Ascending aorta (tissue), 2 donors: Measurements from ENCODE around the gene ACOT9. TPM values are rescaled to one million over a fixed set of nuclear protein-coding genes. Genes with fewer than 3 reads are reported as not detected.

Source experiments
- DNase-seq, 2 donors: peaks; one replicate each; pipeline ENCODE4 v3.0.0-alpha.2; 2019; ENCODE audit warnings: low spot score in 2 of 2
- H3K27ac ChIP-seq, 2 donors: fragments of 200-600 bp; sonication (generic); one replicate each; pipeline ENCODE4 v1.5.1; 2016 to 2017; ENCODE audit warnings: mild to moderate bottlenecking in 1 of 2
- H3K27me3 ChIP-seq: fragments of 200-600 bp; sonication (generic); one replicate; pipeline ENCODE4 v1.5.1; 2017
- H3K36me3 ChIP-seq, 2 donors: fragments of 200-600 bp; sonication (generic); one replicate each; pipeline ENCODE4 v1.5.1; 2016
- H3K4me1 ChIP-seq, 2 donors: fragments of 200-600 bp; sonication (generic); one replicate each; pipeline ENCODE4 v1.5.1; 2016 to 2017; ENCODE audit warnings: mild to moderate bottlenecking in 1 of 2
- H3K4me3 ChIP-seq, 2 donors: fragments of 200-600 bp; sonication (generic); one replicate each; pipeline ENCODE4 v1.5.1; 2016 to 2017; ENCODE audit warnings: mild to moderate bottlenecking in 1 of 2
- H3K9me3 ChIP-seq, 2 donors: fragments of 200-600 bp; sonication (generic); one replicate each; pipeline ENCODE4 v1.5.1; 2016
- intact Hi-C: fragments of 100-400 bp; cut with DNase I; formaldehyde crosslinking; loops from one replicate; pipeline ENCODE4 v1.15.1; 2023
- total RNA-seq: library from RNA; depleted of rRNA; stranded (reverse); fragments of >200 nt; gene quantifications from one replicate; pipeline ENCODE4 v1.1.0, GENCODE V29; 2016
- TF ChIP-seq, protein P1 (sequence below), 3 experiments: fragments of 200-600 bp in 2 of 3; fragments of 450-650 bp in 1 of 3; sonication (generic) in 2 of 3; IDR thresholded peaks; one replicate each; pipeline ENCODE4 v1.5.1; 2016 to 2019; ENCODE audit warnings: antibody characterized with exemption in 3 of 3, mild to moderate bottlenecking in 1 of 3, moderate library complexity in 1 of 3

ACOT9 gene
- total RNA-seq, 1 donor from 2014 or later = 6.6 TPM

DNA sequence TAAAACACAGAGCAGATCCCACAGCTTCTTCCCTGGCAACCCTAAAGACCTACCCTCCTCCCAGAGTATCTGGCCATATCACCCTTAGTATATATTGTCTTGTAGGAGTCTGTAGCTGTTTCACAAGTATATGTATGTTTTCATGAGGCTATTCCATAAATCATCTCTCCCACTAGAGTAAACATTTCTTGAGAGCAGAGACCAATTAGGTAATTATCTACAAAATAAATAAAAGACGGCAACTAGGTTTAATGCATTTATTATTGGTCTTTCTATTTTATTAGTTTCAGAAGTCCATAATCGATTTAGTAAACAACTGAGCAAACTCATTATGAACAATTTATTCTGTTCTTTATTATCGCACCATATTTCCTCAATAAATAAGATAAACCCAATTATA lies 7.0 kb downstream of the ACOT9 start:
- H3K9me3 ChIP-seq = no peaks in the 10 kb centered on the region
- intact Hi-C loops = no loop called here
- no peak overlapping the region for H3K27ac ChIP-seq
- no peaks in the 10 kb centered on the region for H3K4me1 ChIP-seq
- TF ChIP-seq, protein P1, sequence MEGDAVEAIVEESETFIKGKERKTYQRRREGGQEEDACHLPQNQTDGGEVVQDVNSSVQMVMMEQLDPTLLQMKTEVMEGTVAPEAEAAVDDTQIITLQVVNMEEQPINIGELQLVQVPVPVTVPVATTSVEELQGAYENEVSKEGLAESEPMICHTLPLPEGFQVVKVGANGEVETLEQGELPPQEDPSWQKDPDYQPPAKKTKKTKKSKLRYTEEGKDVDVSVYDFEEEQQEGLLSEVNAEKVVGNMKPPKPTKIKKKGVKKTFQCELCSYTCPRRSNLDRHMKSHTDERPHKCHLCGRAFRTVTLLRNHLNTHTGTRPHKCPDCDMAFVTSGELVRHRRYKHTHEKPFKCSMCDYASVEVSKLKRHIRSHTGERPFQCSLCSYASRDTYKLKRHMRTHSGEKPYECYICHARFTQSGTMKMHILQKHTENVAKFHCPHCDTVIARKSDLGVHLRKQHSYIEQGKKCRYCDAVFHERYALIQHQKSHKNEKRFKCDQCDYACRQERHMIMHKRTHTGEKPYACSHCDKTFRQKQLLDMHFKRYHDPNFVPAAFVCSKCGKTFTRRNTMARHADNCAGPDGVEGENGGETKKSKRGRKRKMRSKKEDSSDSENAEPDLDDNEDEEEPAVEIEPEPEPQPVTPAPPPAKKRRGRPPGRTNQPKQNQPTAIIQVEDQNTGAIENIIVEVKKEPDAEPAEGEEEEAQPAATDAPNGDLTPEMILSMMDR (IDR thresholded peaks at IDR 0.05) = no peak
- no peak overlapping the region for H3K4me3 ChIP-seq
- peaks cover 4 to 8% of the 10 kb centered on the region in 2 donors for H3K36me3 ChIP-seq
- no peaks in the 10 kb centered on the region for H3K27me3 ChIP-seq
- no peak for DNase-seq

DNA sequence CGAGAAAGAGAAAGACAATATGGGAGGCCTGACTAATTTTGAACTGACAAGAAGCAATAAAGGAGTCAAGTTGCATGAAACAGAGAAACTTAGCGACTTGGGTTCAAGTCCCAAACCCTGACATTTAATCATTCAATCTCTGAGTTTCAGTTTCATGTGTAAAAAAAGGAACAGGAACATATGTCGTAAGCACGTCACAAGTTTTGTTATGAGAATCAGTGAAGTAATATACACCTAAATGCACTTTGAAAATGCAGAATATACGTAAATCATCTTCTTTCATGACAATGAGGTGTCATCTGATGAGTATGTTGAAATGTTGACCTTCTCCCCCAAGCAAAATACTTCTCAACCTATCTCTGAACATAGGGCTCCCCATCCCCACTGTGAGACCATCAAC lies 10.4 kb downstream of the ACOT9 start:
- H3K27ac ChIP-seq = no peak overlapping the region
- intact Hi-C loops = no loop called here
- H3K9me3 ChIP-seq = no peaks in the 10 kb centered on the region

DNA sequence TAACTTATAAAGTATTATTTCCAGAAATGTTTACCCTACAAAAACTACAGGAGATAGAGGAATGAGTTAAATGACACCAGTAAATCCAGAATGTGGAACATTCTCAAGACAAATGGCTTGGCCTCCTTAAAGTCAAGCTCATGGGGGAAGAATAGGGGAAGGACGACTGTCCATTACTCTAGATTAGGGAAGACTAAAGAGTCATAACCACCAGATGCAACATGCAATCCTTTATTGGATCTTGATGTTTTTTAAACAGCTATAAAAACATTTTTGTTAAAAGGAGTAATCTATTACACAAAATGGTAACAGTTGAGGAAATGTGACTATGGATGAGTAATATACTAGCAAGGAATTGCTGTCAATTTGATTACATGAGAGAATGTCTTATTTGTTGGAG lies 11.1 kb downstream of the ACOT9 start:
- TF ChIP-seq, protein P1 (IDR thresholded peaks at IDR 0.05) = no peak
- Histone ChIP-seq H3K27ac (no peak overlapping the region), H3K4me3 (no peak overlapping the region), H3K36me3 (peaks cover 8 to 16% of the 10 kb centered on the region in 2 donors), H3K4me1 (no peaks in the 10 kb centered on the region), H3K27me3 (no peaks in the 10 kb centered on the region), H3K9me3 (no peaks in the 10 kb centered on the region)
- intact Hi-C loops = no loop called here
- no peak for DNase-seq

More for the DNA sequence above, 10.4 kb downstream of the ACOT9 start:
- no peaks in the 10 kb centered on the region for H3K4me1 ChIP-seq
- peaks cover 8 to 16% of the 10 kb centered on the region in 2 donors for H3K36me3 ChIP-seq
- no peaks in the 10 kb centered on the region for H3K27me3 ChIP-seq
- H3K4me3 ChIP-seq = no peak overlapping the region
- no peak for DNase-seq
- TF ChIP-seq, protein P1 (IDR thresholded peaks at IDR 0.05) = no peak

DNA sequence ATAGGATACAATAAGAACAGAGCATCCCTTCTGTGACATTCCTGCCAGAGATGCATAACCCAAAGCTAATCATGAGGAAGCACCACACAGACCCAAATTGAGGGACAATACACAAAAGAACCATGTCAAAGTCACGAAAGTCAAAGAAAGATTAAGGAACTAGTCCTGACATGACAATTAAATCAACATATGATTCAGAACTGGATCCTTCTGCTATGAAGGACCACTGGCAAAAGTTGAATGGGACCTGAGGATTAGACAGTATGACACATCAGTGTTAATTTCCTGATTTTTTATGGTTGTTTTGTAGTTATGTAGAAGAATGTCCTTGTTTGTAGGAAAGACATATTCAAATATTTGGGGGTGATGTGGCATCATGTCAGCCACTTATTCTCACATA lies 13.9 kb downstream of the ACOT9 start:
- intact Hi-C loops = no loop called here
- Histone ChIP-seq H3K4me3 (no peak overlapping the region), H3K27me3 (no peaks in the 10 kb centered on the region), H3K36me3 (peaks cover 8 to 21% of the 10 kb centered on the region in 2 donors), H3K27ac (no peak overlapping the region), H3K4me1 (no peaks in the 10 kb centered on the region), H3K9me3 (no peaks in the 10 kb centered on the region)
- TF ChIP-seq, protein P1 (IDR thresholded peaks at IDR 0.05) = no peak
- DNase-seq = no peak

DNA sequence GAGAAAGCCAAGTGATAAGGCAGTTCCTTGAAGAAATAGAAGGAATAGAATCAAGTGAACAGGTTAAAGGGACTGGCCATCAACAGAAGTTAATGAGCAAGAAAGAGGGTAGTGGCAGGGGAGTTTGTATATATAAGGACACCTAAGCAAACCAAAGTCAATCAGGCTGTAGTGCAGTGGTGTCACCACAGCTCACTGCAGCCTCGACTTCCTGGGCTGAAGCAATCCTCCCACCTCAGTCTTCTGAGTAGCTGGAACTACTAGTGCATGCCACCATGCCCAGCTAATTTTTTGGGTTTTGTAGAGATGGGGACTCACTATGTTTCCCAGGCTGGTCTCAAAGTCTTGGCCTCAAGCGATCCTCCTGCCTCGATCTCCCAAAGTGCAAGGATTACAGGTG lies 15.9 kb downstream of the ACOT9 start:
- H3K4me3 ChIP-seq = no peak overlapping the region
- DNase-seq = no peak
- H3K27ac ChIP-seq = no peak overlapping the region
- H3K4me1 ChIP-seq = no peaks in the 10 kb centered on the region
- intact Hi-C loops = no loop called here
- no peaks in the 10 kb centered on the region for H3K9me3 ChIP-seq
- H3K36me3 ChIP-seq = peaks cover 13 to 19% of the 10 kb centered on the region in 2 donors
- TF ChIP-seq, protein P1 (IDR thresholded peaks at IDR 0.05) = no peak
- H3K27me3 ChIP-seq = no peaks in the 10 kb centered on the region

DNA sequence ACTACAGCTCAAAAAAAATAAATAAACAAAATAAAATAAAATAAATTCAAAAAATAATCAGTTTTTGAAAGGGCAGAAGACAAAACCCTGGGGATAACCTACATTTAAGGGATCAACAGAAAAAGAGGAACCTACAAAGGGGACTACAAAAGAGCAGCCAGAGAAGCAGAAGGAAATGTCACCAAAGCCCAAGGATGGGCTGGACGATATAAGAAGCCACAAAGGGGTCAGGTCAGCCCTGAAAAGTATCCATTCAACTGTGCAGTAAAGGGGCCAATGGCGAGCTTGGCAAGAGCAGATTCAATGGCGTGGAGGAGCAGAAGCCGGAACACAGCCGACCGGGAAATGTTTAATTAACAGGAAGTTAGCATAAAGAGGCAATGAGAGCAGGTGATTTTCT lies 16.9 kb downstream of the ACOT9 start:
- Histone ChIP-seq H3K4me3 (no peak overlapping the region), H3K4me1 (no peaks in the 10 kb centered on the region), H3K9me3 (no peaks in the 10 kb centered on the region), H3K36me3 (peaks cover 9 to 25% of the 10 kb centered on the region in 2 donors), H3K27ac (no peak overlapping the region), H3K27me3 (no peaks in the 10 kb centered on the region)
- TF ChIP-seq, protein P1 (IDR thresholded peaks at IDR 0.05) = no peak
- DNase-seq = no peak
- intact Hi-C loops = no loop called here
